B cell (primary cell): ENCODE data around the gene PIGZ. TPM values are rescaled to one million over a fixed set of nuclear protein-coding genes. Genes with fewer than 3 reads are reported as not detected.

Experiments
- ATAC-seq: fragments of 200-7000 bp; cut with Tn5 transposase; one replicate; pipeline ENCODE4 v1.10.0; 2021; ENCODE audit warnings: low read depth, mild to moderate bottlenecking, moderate number of reproducible peaks, moderate library complexity
- CTCF ChIA-PET: fragments of 350-600 bp; sonication (Branson Sonifier 250); formaldehyde crosslinking; loops from one replicate; lab custom pipeline; 2021; ENCODE audit warnings: antibody characterized with exemption, inconsistent platforms; lab: Charles Lee
- POLR2A ChIA-PET: fragments of 350-600 bp; sonication (Branson Sonifier 250); formaldehyde crosslinking; loops from one replicate; lab custom pipeline; 2021; ENCODE audit warnings: antibody characterized with exemption; lab: Charles Lee
- DNase-seq: peaks from one replicate; pipeline ENCODE4 v3.0.0; 2013
- H2AFZ ChIP-seq: 2 replicates; pipeline ENCODE4 v1.6.1; 2012; ENCODE audit warnings: mild to moderate bottlenecking, low read depth, low read length; ENCODE audit not compliant: insufficient read depth, poor library complexity, severe bottlenecking
- H3K27ac ChIP-seq, 2 donors: 1 replicate in 1 of 2; 2 replicates in 1 of 2; pipeline ENCODE4 v1.5.1; 2012 to 2013; ENCODE audit warnings: low read length in 2 of 2, mild to moderate bottlenecking in 2 of 2, moderate library complexity in 1 of 2
- H3K27me3 ChIP-seq, 4 experiments: fragments of 200-600 bp in 1 of 4; sonication (generic) in 1 of 4; replicated peaks in 1 of 4; 1 replicate in 2 of 4; 2 replicates in 2 of 4; pipeline versions ENCODE4 v1.6.1 to v1.7.0; 2013 to 2016; ENCODE audit warnings: low read length in 3 of 4, mild to moderate bottlenecking in 2 of 4, mixed read lengths in 1 of 4, moderate library complexity in 1 of 4; ENCODE audit not compliant: insufficient read depth in 4 of 4, control insufficient read depth in 3 of 4; ENCODE audit errors: control extremely low read depth in 1 of 4
- H3K36me3 ChIP-seq, 2 experiments: replicated peaks in 1 of 2; 1 replicate in 1 of 2; 2 replicates in 1 of 2; pipeline versions ENCODE4 v1.6.1 to v1.7.1; 2013; ENCODE audit warnings: low read length in 1 of 2; ENCODE audit not compliant: insufficient read depth in 2 of 2, control insufficient read depth in 1 of 2; ENCODE audit errors: control extremely low read depth in 1 of 2, extremely low read depth in 1 of 2
- H3K4me1 ChIP-seq, 2 donors: fragments of 200-600 bp in 1 of 2; sonication (generic) in 1 of 2; 1 replicate in 1 of 2; 2 replicates in 1 of 2; pipeline versions ENCODE4 v1.5.1 to v1.6.1; 2013 to 2017; ENCODE audit warnings: low read length in 2 of 2; ENCODE audit not compliant: control insufficient read depth in 2 of 2, insufficient read depth in 2 of 2
- H3K4me2 ChIP-seq: replicated peaks from 2 replicates; pipeline ENCODE3; 2012; ENCODE audit warnings: mild to moderate bottlenecking, low read depth, low read length; ENCODE audit not compliant: poor library complexity, severe bottlenecking
- H3K4me3 ChIP-seq, 5 experiments: fragments of 200-600 bp in 1 of 5; sonication (generic) in 1 of 5; 1 replicate in 3 of 5; 2 replicates in 2 of 5; pipeline versions ENCODE4 v1.5.1 to v1.7.0; 2011 to 2016; ENCODE audit warnings: low read length in 4 of 5, mild to moderate bottlenecking in 4 of 5, low read depth in 2 of 5, control low read depth in 1 of 5, moderate library complexity in 1 of 5; ENCODE audit not compliant: insufficient read depth in 1 of 5; ENCODE audit errors: control extremely low read depth in 1 of 5, extremely low read depth in 1 of 5
- H3K79me2 ChIP-seq: fragments of 200-600 bp; sonication (generic); one replicate; pipeline ENCODE4 v1.6.0; 2016; ENCODE audit warnings: low read length; ENCODE audit not compliant: control insufficient read depth, insufficient read depth
- H3K9ac ChIP-seq: fragments of 200-600 bp; sonication (generic); 2 replicates; pipeline ENCODE4 v1.6.1; 2017; ENCODE audit warnings: mild to moderate bottlenecking, low read length, moderate library complexity
- H3K9me3 ChIP-seq, 3 donors: one replicate each; pipeline versions ENCODE4 v1.6.1 to v1.7.1; 2013; ENCODE audit warnings: low read length in 2 of 3; ENCODE audit not compliant: control insufficient read depth in 2 of 3, insufficient read depth in 1 of 3; ENCODE audit errors: control extremely low read depth in 1 of 3
- H4K20me1 ChIP-seq: 2 replicates; pipeline ENCODE4 v1.6.0; 2012; ENCODE audit warnings: mild to moderate bottlenecking, low read length; ENCODE audit not compliant: insufficient read depth, control insufficient read depth, poor library complexity, severe bottlenecking
- H3K27ac Mint-ChIP-seq: one replicate; pipeline ENCODE4 v1.8.0; 2021; ENCODE audit warnings: mixed read lengths
- H3K27me3 Mint-ChIP-seq: one replicate; pipeline ENCODE4 v1.8.0; 2021; ENCODE audit warnings: mixed read lengths
- H3K4me1 Mint-ChIP-seq: one replicate; pipeline ENCODE4 v1.8.0; 2021; ENCODE audit warnings: mixed read lengths
- H3K4me3 Mint-ChIP-seq: one replicate; pipeline ENCODE4 v1.8.0; 2021; ENCODE audit warnings: mixed read lengths
- H3K9me3 Mint-ChIP-seq: one replicate; pipeline ENCODE4 v1.8.0; 2022; ENCODE audit warnings: mixed read lengths; ENCODE audit not compliant: insufficient read depth
- EZH2 ChIP-seq: IDR thresholded peaks from 2 replicates; pipeline ENCODE4 v1.6.1; 2012; ENCODE audit warnings: borderline replicate concordance, low read depth, mild to moderate bottlenecking, moderate library complexity, low read length; ENCODE audit not compliant: insufficient read depth, poor library complexity, severe bottlenecking
- WGBS: methylation state at CpG from one replicate; pipeline ENCODE4 v1.1.5; 2013; ENCODE audit warnings: missing lambda C conversion rate; ENCODE audit not compliant: insufficient coverage; 5-methylcytosine and 5-hydroxymethylcytosine counted together
- intact Hi-C: fragments of 100-400 bp; cut with micrococcal nuclease; formaldehyde crosslinking; loops from one replicate; pipeline ENCODE4 v1.10.0; 2022
- polyA plus RNA-seq: library from polyadenylated mRNA; depleted of rRNA; stranded (reverse); fragments of >200 nt; gene quantifications from 2 replicates; pipeline ENCODE4 v1.2.3, GENCODE V29; 2012
- total RNA-seq, 2 donors: library from RNA; stranded (reverse); fragments of 120-200 nt in 1 of 2; gene quantifications; 1 replicate in 1 of 2; 2 replicates in 1 of 2; pipeline versions ENCODE4 v1.2.3 to v1.2.4, GENCODE V29; 2013 to 2022
- TF ChIP-seq, protein P1 (sequence below): fragments of 200-600 bp; IDR thresholded peaks from one replicate; pipeline ENCODE4 v1.8.0; 2022; ENCODE audit warnings: antibody characterized with exemption, mild to moderate bottlenecking

PIGZ gene
- total and polyA plus RNA-seq, 2 donors (not counting 1 experiment from before 2014, with no cell fraction given), result 2.2 to 3.9 TPM

GRCh38 chr3:196996454-196997265, 28.0 kb upstream of the PIGZ start:
- no peaks in the 10 kb centered on the region for H4K20me1 ChIP-seq
- H3K9me3 Mint-ChIP-seq, result no peaks in the 10 kb centered on the region
- H3K4me1 Mint-ChIP-seq, result peaks cover 5% of the 10 kb centered on the region
- ChIA-PET POLR2A (no interaction called here), CTCF (no interaction called here)
- intact Hi-C loops, result no loop called here
- TF ChIP-seq, protein P1, sequence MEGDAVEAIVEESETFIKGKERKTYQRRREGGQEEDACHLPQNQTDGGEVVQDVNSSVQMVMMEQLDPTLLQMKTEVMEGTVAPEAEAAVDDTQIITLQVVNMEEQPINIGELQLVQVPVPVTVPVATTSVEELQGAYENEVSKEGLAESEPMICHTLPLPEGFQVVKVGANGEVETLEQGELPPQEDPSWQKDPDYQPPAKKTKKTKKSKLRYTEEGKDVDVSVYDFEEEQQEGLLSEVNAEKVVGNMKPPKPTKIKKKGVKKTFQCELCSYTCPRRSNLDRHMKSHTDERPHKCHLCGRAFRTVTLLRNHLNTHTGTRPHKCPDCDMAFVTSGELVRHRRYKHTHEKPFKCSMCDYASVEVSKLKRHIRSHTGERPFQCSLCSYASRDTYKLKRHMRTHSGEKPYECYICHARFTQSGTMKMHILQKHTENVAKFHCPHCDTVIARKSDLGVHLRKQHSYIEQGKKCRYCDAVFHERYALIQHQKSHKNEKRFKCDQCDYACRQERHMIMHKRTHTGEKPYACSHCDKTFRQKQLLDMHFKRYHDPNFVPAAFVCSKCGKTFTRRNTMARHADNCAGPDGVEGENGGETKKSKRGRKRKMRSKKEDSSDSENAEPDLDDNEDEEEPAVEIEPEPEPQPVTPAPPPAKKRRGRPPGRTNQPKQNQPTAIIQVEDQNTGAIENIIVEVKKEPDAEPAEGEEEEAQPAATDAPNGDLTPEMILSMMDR, result no peak
- TF ChIP-seq EZH2, result no peak
- no peak overlapping the region for H3K27ac ChIP-seq
- no peaks in the 10 kb centered on the region for H3K4me1 ChIP-seq
- H3K4me3 ChIP-seq, result no peak overlapping the region
- no peaks in the 10 kb centered on the region for H3K36me3 ChIP-seq
- DNase-seq (no peak), ATAC-seq (no peak)
- H3K4me2 ChIP-seq, result no peak overlapping the region
- no peaks in the 10 kb centered on the region for H3K27me3 Mint-ChIP-seq
- H3K4me3 Mint-ChIP-seq, result no peak overlapping the region
- no peak overlapping the region for H3K9ac ChIP-seq
- 84% methylated on average over 15 of the region's 17 CpGs for WGBS
- peaks cover 0 to 10% (median 0%) of the 10 kb centered on the region in 3 donors for H3K9me3 ChIP-seq
- H3K27ac Mint-ChIP-seq, result no peak overlapping the region
- no peaks in the 10 kb centered on the region for H3K27me3 ChIP-seq
- H2AFZ ChIP-seq, result no peak overlapping the region
- no peaks in the 10 kb centered on the region for H3K79me2 ChIP-seq

GRCh38 chr3:196995646-196996355, 27.2 kb upstream of the PIGZ start:
- H3K4me3 ChIP-seq, result no peak overlapping the region
- no peak overlapping the region for H3K27ac ChIP-seq
- H3K9me3 Mint-ChIP-seq, result no peaks in the 10 kb centered on the region
- no peaks in the 10 kb centered on the region for H4K20me1 ChIP-seq
- intact Hi-C loops, result no loop called here
- ATAC-seq, result no peak
- TF ChIP-seq EZH2, result no peak
- TF ChIP-seq, protein P1, result no peak
- H3K27ac Mint-ChIP-seq, result no peak overlapping the region
- ChIA-PET CTCF (interaction anchor here (0.7 kb wide), 1 partner anchor 34 kb away, joined by 3 read pairs; the partner anchor contains the start of gene MELTF), POLR2A (no interaction called here)
- no peak overlapping the region for H3K9ac ChIP-seq
- peaks cover 0 to 10% (median 0%) of the 10 kb centered on the region in 3 donors for H3K9me3 ChIP-seq
- H3K79me2 ChIP-seq, result no peaks in the 10 kb centered on the region
- H3K36me3 ChIP-seq, result no peaks in the 10 kb centered on the region
- no peaks in the 10 kb centered on the region for H3K27me3 Mint-ChIP-seq
- H3K4me3 Mint-ChIP-seq, result no peak overlapping the region
- no peak overlapping the region for H3K4me2 ChIP-seq
- no peaks in the 10 kb centered on the region for H3K4me1 Mint-ChIP-seq
- WGBS, result 88% methylated on average over 12 of the region's 14 CpGs
- H2AFZ ChIP-seq, result no peak overlapping the region
- H3K4me1 ChIP-seq, result no peaks in the 10 kb centered on the region
- no peaks in the 10 kb centered on the region for H3K27me3 ChIP-seq
- DNase-seq, result no peak
